B cell (primary cell): ENCODE data around the gene ADAR. TPM values are rescaled to one million over a fixed set of nuclear protein-coding genes. Genes with fewer than 3 reads are reported as not detected.

Source experiments
- ATAC-seq: fragments of 200-7000 bp; cut with Tn5 transposase; one replicate; pipeline ENCODE4 v1.10.0; 2021; ENCODE audit warnings: low read depth, mild to moderate bottlenecking, moderate number of reproducible peaks, moderate library complexity
- CTCF ChIA-PET: fragments of 350-600 bp; sonication (Branson Sonifier 250); formaldehyde crosslinking; loops from one replicate; lab custom pipeline; 2021; ENCODE audit warnings: antibody characterized with exemption, inconsistent platforms; lab: Charles Lee
- POLR2A ChIA-PET: fragments of 350-600 bp; sonication (Branson Sonifier 250); formaldehyde crosslinking; loops from one replicate; lab custom pipeline; 2021; ENCODE audit warnings: antibody characterized with exemption; lab: Charles Lee
- DNase-seq: peaks from one replicate; pipeline ENCODE4 v3.0.0; 2013
- H2AFZ ChIP-seq: 2 replicates; pipeline ENCODE4 v1.6.1; 2012; ENCODE audit warnings: mild to moderate bottlenecking, low read depth, low read length; ENCODE audit not compliant: insufficient read depth, poor library complexity, severe bottlenecking
- H3K27ac ChIP-seq, 2 donors: 1 replicate in 1 of 2; 2 replicates in 1 of 2; pipeline ENCODE4 v1.5.1; 2012 to 2013; ENCODE audit warnings: low read length in 2 of 2, mild to moderate bottlenecking in 2 of 2, moderate library complexity in 1 of 2
- H3K27me3 ChIP-seq, 4 experiments: fragments of 200-600 bp in 1 of 4; sonication (generic) in 1 of 4; replicated peaks in 1 of 4; 1 replicate in 2 of 4; 2 replicates in 2 of 4; pipeline versions ENCODE4 v1.6.1 to v1.7.0; 2013 to 2016; ENCODE audit warnings: low read length in 3 of 4, mild to moderate bottlenecking in 2 of 4, mixed read lengths in 1 of 4, moderate library complexity in 1 of 4; ENCODE audit not compliant: insufficient read depth in 4 of 4, control insufficient read depth in 3 of 4; ENCODE audit errors: control extremely low read depth in 1 of 4
- H3K36me3 ChIP-seq, 2 experiments: replicated peaks in 1 of 2; 1 replicate in 1 of 2; 2 replicates in 1 of 2; pipeline versions ENCODE4 v1.6.1 to v1.7.1; 2013; ENCODE audit warnings: low read length in 1 of 2; ENCODE audit not compliant: insufficient read depth in 2 of 2, control insufficient read depth in 1 of 2; ENCODE audit errors: control extremely low read depth in 1 of 2, extremely low read depth in 1 of 2
- H3K4me1 ChIP-seq, 2 donors: fragments of 200-600 bp in 1 of 2; sonication (generic) in 1 of 2; 1 replicate in 1 of 2; 2 replicates in 1 of 2; pipeline versions ENCODE4 v1.5.1 to v1.6.1; 2013 to 2017; ENCODE audit warnings: low read length in 2 of 2; ENCODE audit not compliant: control insufficient read depth in 2 of 2, insufficient read depth in 2 of 2
- H3K4me2 ChIP-seq: replicated peaks from 2 replicates; pipeline ENCODE3; 2012; ENCODE audit warnings: mild to moderate bottlenecking, low read depth, low read length; ENCODE audit not compliant: poor library complexity, severe bottlenecking
- H3K4me3 ChIP-seq, 5 experiments: fragments of 200-600 bp in 1 of 5; sonication (generic) in 1 of 5; 1 replicate in 3 of 5; 2 replicates in 2 of 5; pipeline versions ENCODE4 v1.5.1 to v1.7.0; 2011 to 2016; ENCODE audit warnings: low read length in 4 of 5, mild to moderate bottlenecking in 4 of 5, low read depth in 2 of 5, control low read depth in 1 of 5, moderate library complexity in 1 of 5; ENCODE audit not compliant: insufficient read depth in 1 of 5; ENCODE audit errors: control extremely low read depth in 1 of 5, extremely low read depth in 1 of 5
- H3K79me2 ChIP-seq: fragments of 200-600 bp; sonication (generic); one replicate; pipeline ENCODE4 v1.6.0; 2016; ENCODE audit warnings: low read length; ENCODE audit not compliant: control insufficient read depth, insufficient read depth
- H3K9ac ChIP-seq: fragments of 200-600 bp; sonication (generic); 2 replicates; pipeline ENCODE4 v1.6.1; 2017; ENCODE audit warnings: mild to moderate bottlenecking, low read length, moderate library complexity
- H3K9me3 ChIP-seq, 3 donors: one replicate each; pipeline versions ENCODE4 v1.6.1 to v1.7.1; 2013; ENCODE audit warnings: low read length in 2 of 3; ENCODE audit not compliant: control insufficient read depth in 2 of 3, insufficient read depth in 1 of 3; ENCODE audit errors: control extremely low read depth in 1 of 3
- H4K20me1 ChIP-seq: 2 replicates; pipeline ENCODE4 v1.6.0; 2012; ENCODE audit warnings: mild to moderate bottlenecking, low read length; ENCODE audit not compliant: insufficient read depth, control insufficient read depth, poor library complexity, severe bottlenecking
- H3K27ac Mint-ChIP-seq: one replicate; pipeline ENCODE4 v1.8.0; 2021; ENCODE audit warnings: mixed read lengths
- H3K27me3 Mint-ChIP-seq: one replicate; pipeline ENCODE4 v1.8.0; 2021; ENCODE audit warnings: mixed read lengths
- H3K4me1 Mint-ChIP-seq: one replicate; pipeline ENCODE4 v1.8.0; 2021; ENCODE audit warnings: mixed read lengths
- H3K4me3 Mint-ChIP-seq: one replicate; pipeline ENCODE4 v1.8.0; 2021; ENCODE audit warnings: mixed read lengths
- H3K9me3 Mint-ChIP-seq: one replicate; pipeline ENCODE4 v1.8.0; 2022; ENCODE audit warnings: mixed read lengths; ENCODE audit not compliant: insufficient read depth
- CTCF ChIP-seq: fragments of 200-600 bp; IDR thresholded peaks from one replicate; pipeline ENCODE4 v1.8.0; 2022; ENCODE audit warnings: antibody characterized with exemption, mild to moderate bottlenecking
- EZH2 ChIP-seq: IDR thresholded peaks from 2 replicates; pipeline ENCODE4 v1.6.1; 2012; ENCODE audit warnings: borderline replicate concordance, low read depth, mild to moderate bottlenecking, moderate library complexity, low read length; ENCODE audit not compliant: insufficient read depth, poor library complexity, severe bottlenecking
- WGBS: methylation state at CpG from one replicate; pipeline ENCODE4 v1.1.5; 2013; ENCODE audit warnings: missing lambda C conversion rate; ENCODE audit not compliant: insufficient coverage; 5-methylcytosine and 5-hydroxymethylcytosine counted together
- intact Hi-C: fragments of 100-400 bp; cut with micrococcal nuclease; formaldehyde crosslinking; loops from one replicate; pipeline ENCODE4 v1.10.0; 2022
- polyA plus RNA-seq: library from polyadenylated mRNA; depleted of rRNA; stranded (reverse); fragments of >200 nt; gene quantifications from 2 replicates; pipeline ENCODE4 v1.2.3, GENCODE V29; 2012
- total RNA-seq, 2 donors: library from RNA; stranded (reverse); fragments of 120-200 nt in 1 of 2; gene quantifications; 1 replicate in 1 of 2; 2 replicates in 1 of 2; pipeline versions ENCODE4 v1.2.3 to v1.2.4, GENCODE V29; 2013 to 2022

ADAR gene
- total and polyA plus RNA-seq, 2 donors (not counting 1 experiment from before 2014, with no cell fraction given), result 64.9 to 241 TPM

- peaks cover 25% of the 10 kb centered on the region for H4K20me1 ChIP-seq
- CTCF ChIA-PET, result interaction anchor here (0.5 to 2.3 kb wide), 48 partner anchors 9 to 526 kb away, joined by 3 to 62 read pairs (median 4); partner anchors contain the start of genes ADAM15, ADAR, CHRNB2 and CKS1B
- peaks cover under 1 to 24% of the 10 kb centered on the region in 2 experiments for H3K36me3 ChIP-seq
- Mint-ChIP-seq H3K9me3 (no peaks in the 10 kb centered on the region), H3K27ac (peak overlapping the region; percentile 95), H3K4me1 (peaks cover 32% of the 10 kb centered on the region), H3K27me3 (no peaks in the 10 kb centered on the region), H3K4me3 (peak overlapping the region; percentile 96)
- DNase-seq, result peak; percentile 100
- H2AFZ ChIP-seq, result peak overlapping the region; percentile 83
- no peaks in the 10 kb centered on the region for H3K27me3 ChIP-seq
- H3K27ac ChIP-seq, result peak overlapping the region; percentile 85
- POLR2A ChIA-PET, result interaction anchor here (1.1 to 1.2 kb wide), 2 partner anchors 378 to 526 kb away, joined by 3 to 5 read pairs; partner anchors contain the start of gene PMVK
- intact Hi-C loops, result loop anchor here (1.0 to 5.0 kb wide), 16 partner anchors 49 to 614 kb away; partner anchors contain the start of genes ADAR, EFNA4, HAX1 and JTB
- no peak for TF ChIP-seq CTCF
- no peak for TF ChIP-seq EZH2
- H3K9ac ChIP-seq, result peak overlapping the region; percentile 72
- WGBS, result under 1% methylated on average over 49 of the region's 57 CpGs
- H3K4me2 ChIP-seq, result peak overlapping the region; percentile 86
- H3K4me1 ChIP-seq, result peaks cover 18 to 29% of the 10 kb centered on the region in 2 donors
- peak overlapping the region; percentile 67 to 83 (median 72) for H3K4me3 ChIP-seq
- H3K79me2 ChIP-seq, result peaks cover 20% of the 10 kb centered on the region
- peak; percentile 84 for ATAC-seq
- H3K9me3 ChIP-seq, result no peaks in the 10 kb centered on the region
These were observed 49.1 kb downstream of the ADAR start for GRCh38 chr1:154558720-154559465.
